Stomach (tissue), 4 donors: ENCODE data around the gene BRD3.

Experiments used
- POLR2A ChIP-seq, 4 donors: fragments of 450-650 bp; IDR thresholded peaks; one replicate each; pipeline ENCODE4 v1.6.1; 2016; ENCODE audit warnings: antibody characterized with exemption in 4 of 4, control low read depth in 2 of 4, mild to moderate bottlenecking in 1 of 4, moderate library complexity in 1 of 4
- TF ChIP-seq, protein P1 (sequence below), 7 experiments: fragments of 450-650 bp in 4 of 7; fragments of 200-600 bp in 3 of 7; sonication (generic) in 3 of 7; IDR thresholded peaks; one replicate each; pipeline ENCODE4 v1.5.1; 2016 to 2019; ENCODE audit warnings: antibody characterized with exemption in 7 of 7, control low read depth in 2 of 7, mild to moderate bottlenecking in 1 of 7

GRCh38 chr9:134059661-134060395 is 8.0 kb downstream of the BRD3 start:
- TF ChIP-seq POLR2A (IDR thresholded peaks at IDR 0.05) = no peak
- TF ChIP-seq, protein P1, sequence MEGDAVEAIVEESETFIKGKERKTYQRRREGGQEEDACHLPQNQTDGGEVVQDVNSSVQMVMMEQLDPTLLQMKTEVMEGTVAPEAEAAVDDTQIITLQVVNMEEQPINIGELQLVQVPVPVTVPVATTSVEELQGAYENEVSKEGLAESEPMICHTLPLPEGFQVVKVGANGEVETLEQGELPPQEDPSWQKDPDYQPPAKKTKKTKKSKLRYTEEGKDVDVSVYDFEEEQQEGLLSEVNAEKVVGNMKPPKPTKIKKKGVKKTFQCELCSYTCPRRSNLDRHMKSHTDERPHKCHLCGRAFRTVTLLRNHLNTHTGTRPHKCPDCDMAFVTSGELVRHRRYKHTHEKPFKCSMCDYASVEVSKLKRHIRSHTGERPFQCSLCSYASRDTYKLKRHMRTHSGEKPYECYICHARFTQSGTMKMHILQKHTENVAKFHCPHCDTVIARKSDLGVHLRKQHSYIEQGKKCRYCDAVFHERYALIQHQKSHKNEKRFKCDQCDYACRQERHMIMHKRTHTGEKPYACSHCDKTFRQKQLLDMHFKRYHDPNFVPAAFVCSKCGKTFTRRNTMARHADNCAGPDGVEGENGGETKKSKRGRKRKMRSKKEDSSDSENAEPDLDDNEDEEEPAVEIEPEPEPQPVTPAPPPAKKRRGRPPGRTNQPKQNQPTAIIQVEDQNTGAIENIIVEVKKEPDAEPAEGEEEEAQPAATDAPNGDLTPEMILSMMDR (IDR thresholded peaks at IDR 0.05) = no peak
